Tibial nerve (tissue), 4 donors: ENCODE measurements around the gene PTCD1. TPM values are rescaled to one million over a fixed set of nuclear protein-coding genes. Genes with fewer than 3 reads are reported as not detected.
"Not testable (repeated sequence)": the region's sequence is repeated elsewhere in the genome, so short reads cannot be mapped to it uniquely, and the experiment has no call there.

ENCODE experiments used
- DNase-seq, 2 donors: peaks; one replicate each; pipeline ENCODE4 v3.0.0-alpha.2; 2019; ENCODE audit warnings: low spot score in 2 of 2
- H3K27ac ChIP-seq, 4 donors: fragments of 200-600 bp; sonication (generic) in 3 of 4; one replicate each; pipeline ENCODE4 v1.5.1; 2017 to 2019; ENCODE audit warnings: mild to moderate bottlenecking in 1 of 4
- H3K27me3 ChIP-seq, 2 donors: fragments of 200-600 bp; sonication (generic) in 1 of 2; one replicate each; pipeline versions ENCODE4 v1.5.1 to v1.6.0; 2017 to 2019
- H3K36me3 ChIP-seq, 3 donors: fragments of 200-600 bp; sonication (generic); one replicate each; pipeline ENCODE4 v1.5.1; 2018 to 2019
- H3K4me1 ChIP-seq, 4 donors: fragments of 200-600 bp; sonication (generic) in 3 of 4; one replicate each; pipeline ENCODE4 v1.5.1; 2017 to 2019
- H3K4me3 ChIP-seq, 4 donors: fragments of 200-600 bp; sonication (generic) in 3 of 4; one replicate each; pipeline ENCODE4 v1.5.1; 2017 to 2019; ENCODE audit warnings: mild to moderate bottlenecking in 1 of 4, moderate library complexity in 1 of 4
- H3K9me3 ChIP-seq, 4 donors: fragments of 200-600 bp; sonication (generic) in 3 of 4; one replicate each; pipeline ENCODE4 v1.5.1; 2017 to 2019
- EP300 ChIP-seq, 2 donors: sonication (generic); formaldehyde crosslinking; IDR thresholded peaks; one replicate each; pipeline ENCODE4 v1.6.1; 2017; ENCODE audit warnings: antibody characterized with exemption in 2 of 2, mild to moderate bottlenecking in 1 of 2
- POLR2A ChIP-seq, 2 donors: fragments of 450-650 bp; IDR thresholded peaks; one replicate each; pipeline ENCODE4 v1.6.1; 2017; ENCODE audit warnings: antibody characterized with exemption in 2 of 2, mild to moderate bottlenecking in 2 of 2, moderate library complexity in 2 of 2
- WGBS, 2 donors: methylation state at CpG; one replicate each; pipeline ENCODE4 v1.1.5; 2018; 5-methylcytosine and 5-hydroxymethylcytosine counted together
- total RNA-seq, 4 donors: library from RNA; depleted of rRNA; stranded (reverse); fragments of >200 nt; gene quantifications; one replicate each; pipeline ENCODE4 v1.1.0, GENCODE V29; 2016
- TF ChIP-seq, protein P1 (sequence below), 5 experiments: fragments of 200-600 bp in 3 of 5; fragments of 450-650 bp in 2 of 5; sonication (generic) in 3 of 5; IDR thresholded peaks; one replicate each; pipeline ENCODE4 v1.5.1; 2016 to 2019; ENCODE audit warnings: antibody characterized with exemption in 5 of 5, mild to moderate bottlenecking in 3 of 5, moderate library complexity in 2 of 5

PTCD1 gene
- total RNA-seq, 4 donors from 2014 or later: 6.9 to 10.8 (median 9.5) TPM

DNA sequence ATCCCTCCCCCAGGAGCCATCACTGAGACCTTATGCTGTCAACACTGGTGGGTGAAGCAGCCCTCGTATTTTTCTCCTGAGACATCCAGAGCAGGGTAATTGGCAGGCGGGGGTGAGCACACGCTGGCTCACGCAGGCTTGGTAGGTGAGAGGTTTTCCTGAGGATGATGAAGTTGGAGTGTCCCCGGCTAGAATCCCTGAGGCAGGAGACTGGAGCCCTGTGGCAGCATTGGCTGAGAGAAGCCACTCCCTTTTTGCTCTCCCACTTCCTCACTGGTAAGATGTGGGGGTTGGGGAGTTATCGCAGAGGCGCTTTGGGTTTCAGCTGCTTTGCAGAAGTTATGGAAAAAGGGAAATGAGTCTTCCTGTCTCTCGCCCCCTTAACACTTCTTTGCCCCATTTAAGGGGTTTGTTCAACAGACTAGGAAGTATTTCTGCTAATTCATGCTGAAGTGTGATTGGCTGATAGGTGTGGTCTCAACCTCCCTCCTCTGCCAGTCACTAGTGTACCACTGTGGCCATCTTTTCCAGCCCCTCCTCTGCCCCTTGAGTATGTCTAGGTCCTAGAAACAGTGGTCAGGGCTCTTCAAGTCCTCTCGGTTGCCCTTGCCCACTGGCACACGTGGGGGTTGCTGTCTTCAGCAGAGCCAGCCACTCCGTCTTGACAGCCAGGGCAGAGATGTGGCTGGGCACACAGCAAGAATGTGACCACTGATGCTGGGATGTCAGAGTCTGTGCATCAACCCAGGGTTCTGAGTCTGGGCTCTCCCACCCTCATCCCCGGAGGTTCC lies 58.4 kb downstream of the PTCD1 start:
- peak in 1 of 2 donors; percentile 28 for TF ChIP-seq POLR2A (IDR thresholded peaks at IDR 0.05)
- peak in 1 of 2 donors; percentile 63 for TF ChIP-seq EP300 (IDR thresholded peaks at IDR 0.05)
- TF ChIP-seq, protein P1, sequence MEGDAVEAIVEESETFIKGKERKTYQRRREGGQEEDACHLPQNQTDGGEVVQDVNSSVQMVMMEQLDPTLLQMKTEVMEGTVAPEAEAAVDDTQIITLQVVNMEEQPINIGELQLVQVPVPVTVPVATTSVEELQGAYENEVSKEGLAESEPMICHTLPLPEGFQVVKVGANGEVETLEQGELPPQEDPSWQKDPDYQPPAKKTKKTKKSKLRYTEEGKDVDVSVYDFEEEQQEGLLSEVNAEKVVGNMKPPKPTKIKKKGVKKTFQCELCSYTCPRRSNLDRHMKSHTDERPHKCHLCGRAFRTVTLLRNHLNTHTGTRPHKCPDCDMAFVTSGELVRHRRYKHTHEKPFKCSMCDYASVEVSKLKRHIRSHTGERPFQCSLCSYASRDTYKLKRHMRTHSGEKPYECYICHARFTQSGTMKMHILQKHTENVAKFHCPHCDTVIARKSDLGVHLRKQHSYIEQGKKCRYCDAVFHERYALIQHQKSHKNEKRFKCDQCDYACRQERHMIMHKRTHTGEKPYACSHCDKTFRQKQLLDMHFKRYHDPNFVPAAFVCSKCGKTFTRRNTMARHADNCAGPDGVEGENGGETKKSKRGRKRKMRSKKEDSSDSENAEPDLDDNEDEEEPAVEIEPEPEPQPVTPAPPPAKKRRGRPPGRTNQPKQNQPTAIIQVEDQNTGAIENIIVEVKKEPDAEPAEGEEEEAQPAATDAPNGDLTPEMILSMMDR (IDR thresholded peaks at IDR 0.05): no peak
- peaks cover 4 to 84% (median 37%) of the 10 kb centered on the region in 4 donors for H3K4me1 ChIP-seq
- H3K27ac ChIP-seq: peak overlapping the region; percentile 86 to 96 (median 90)
- WGBS, 2 donors: 12 to 22% methylated on average over 12 of the region's 12 CpGs
- H3K9me3 ChIP-seq: no peaks in the 10 kb centered on the region
- H3K27me3 ChIP-seq: no peaks in the 10 kb centered on the region
- peak in 1 of 2 donors; percentile 40 for DNase-seq
- peaks cover 0 to 23% (median 7%) of the 10 kb centered on the region in 3 donors for H3K36me3 ChIP-seq
- H3K4me3 ChIP-seq: peak overlapping the region; percentile 7 to 37 (median 16)

DNA sequence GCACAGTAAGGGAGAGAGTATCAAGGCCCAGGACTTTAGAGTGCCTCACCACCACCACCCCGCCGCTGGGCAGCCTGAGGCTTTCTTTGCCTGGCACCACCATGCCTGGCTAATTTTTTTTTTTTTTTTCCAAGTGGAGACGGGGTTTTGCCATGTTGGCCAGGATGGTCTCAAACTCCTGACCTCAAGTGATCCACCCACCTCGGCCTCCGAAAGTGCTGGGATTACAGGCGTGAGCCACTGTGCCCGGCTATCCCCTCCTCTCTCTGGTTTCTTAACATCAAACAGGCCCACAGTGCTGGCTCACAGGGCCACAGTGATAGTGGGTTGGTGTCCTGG lies 58.9 kb downstream of the PTCD1 start:
- H3K4me3 ChIP-seq: peak overlapping the region; percentile 7 to 37 (median 16)
- H3K27ac ChIP-seq: peak overlapping the region; percentile 86 to 96 (median 90)
- not testable (repeated sequence) for H3K27me3 ChIP-seq, H3K9me3 ChIP-seq, DNase-seq
- H3K4me1 ChIP-seq: peaks cover 4 to 81% (median 37%) of the 10 kb centered on the region in 4 donors
- H3K36me3 ChIP-seq: peaks cover 0 to 23% (median 7%) of the 10 kb centered on the region in 3 donors
- 25 to 33% methylated on average over 7 of the region's 7 CpGs for whole genome bisulfite sequencing, 2 donors

DNA sequence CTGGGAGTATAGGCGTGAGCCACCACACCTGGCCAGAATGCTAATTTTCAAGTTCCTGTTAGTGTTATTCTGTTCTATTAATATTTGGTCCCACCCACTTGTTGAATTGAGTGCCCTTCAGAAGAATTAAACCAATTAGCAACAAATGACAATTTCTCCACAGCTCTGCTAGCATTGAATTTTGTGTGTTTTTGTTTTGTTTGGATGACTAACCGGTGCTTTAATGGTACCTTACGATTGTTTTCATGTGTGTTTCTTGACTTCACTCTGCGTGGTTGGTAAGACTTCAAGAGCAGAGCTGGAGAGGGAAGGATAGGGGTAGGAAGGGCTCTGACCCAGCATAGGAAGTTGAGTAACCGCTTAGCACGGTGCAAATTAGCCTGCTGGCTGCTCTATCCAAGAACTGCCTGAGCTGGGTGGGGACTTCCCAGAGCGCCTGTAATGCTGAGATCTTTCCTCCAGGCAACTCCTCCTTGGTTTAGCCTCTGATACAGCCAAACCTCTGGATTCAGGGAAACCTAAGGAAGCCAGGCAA lies 59.5 kb downstream of the PTCD1 start:
- H3K27ac ChIP-seq: peak overlapping the region; percentile 86 to 96 (median 90)
- H3K4me3 ChIP-seq: peak overlapping the region in 3 of 4 donors; percentile 7 to 37 (median 17)
- H3K36me3 ChIP-seq: peaks cover 0 to 23% (median 7%) of the 10 kb centered on the region in 3 donors
- TF ChIP-seq POLR2A (IDR thresholded peaks at IDR 0.05) (no peak), EP300 (IDR thresholded peaks at IDR 0.05) (peak in 1 of 2 donors; percentile 82)
- TF ChIP-seq, protein P1 (IDR thresholded peaks at IDR 0.05): peak in 3 of 5 experiments; percentile 10 to 38 (median 36)
- H3K27me3 ChIP-seq: no peaks in the 10 kb centered on the region
- no peaks in the 10 kb centered on the region for H3K9me3 ChIP-seq
- H3K4me1 ChIP-seq: peaks cover 4 to 77% (median 35%) of the 10 kb centered on the region in 4 donors
- WGBS, 2 donors: 14 to 16% methylated on average over 7 of the region's 7 CpGs
- DNase-seq: peak; percentile 54 to 70

DNA sequence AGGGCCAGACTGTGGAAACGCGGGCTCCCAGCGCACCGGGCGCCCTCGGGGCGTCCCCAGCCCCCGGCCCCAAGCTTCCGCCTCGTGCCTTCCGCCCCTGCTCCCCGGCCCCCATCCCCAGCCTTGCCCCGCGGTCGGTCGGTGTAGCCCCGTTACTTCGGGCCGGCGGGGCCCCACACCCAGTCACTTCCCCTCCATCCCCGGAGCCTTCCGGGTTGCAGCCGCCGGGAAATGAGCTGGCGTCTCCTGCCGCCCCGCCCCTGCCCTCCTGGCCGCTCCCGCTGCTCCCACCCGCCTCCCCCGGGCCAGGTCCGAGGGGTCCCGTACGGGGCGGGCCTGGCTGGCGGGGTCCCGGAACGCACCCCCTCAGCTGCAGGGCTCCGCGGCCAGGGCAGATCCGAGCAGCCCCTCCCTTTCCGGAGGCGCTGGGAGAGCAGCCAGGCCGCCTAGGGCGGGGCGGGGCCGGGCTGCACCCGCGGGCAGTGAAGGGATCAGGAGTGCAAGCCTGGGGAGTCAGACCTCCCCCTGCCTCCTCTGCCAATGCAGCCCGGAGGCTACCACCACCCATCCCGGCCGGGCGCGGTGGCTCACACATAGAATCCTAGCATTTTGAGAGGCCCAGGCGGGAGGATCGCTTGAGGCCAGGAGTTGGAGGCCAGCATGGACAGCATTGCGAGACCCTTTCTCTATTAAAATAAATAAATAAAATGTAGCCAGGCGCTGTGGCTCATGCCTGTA lies 63.4 kb downstream of the PTCD1 start:
- Histone ChIP-seq H3K36me3 (peaks cover 0 to 12% (median 7%) of the 10 kb centered on the region in 3 donors), H3K27ac (peak overlapping the region; percentile 82 to 98 (median 90)), H3K27me3 (no peaks in the 10 kb centered on the region), H3K4me1 (peaks cover 0 to 73% (median 24%) of the 10 kb centered on the region in 4 donors), H3K9me3 (no peaks in the 10 kb centered on the region), H3K4me3 (peak overlapping the region; percentile 81 to 99 (median 92))
- peak; percentile 63 to 67 for DNase-seq
- TF ChIP-seq POLR2A (IDR thresholded peaks at IDR 0.05) (peak in 1 of 2 donors; percentile 45), EP300 (IDR thresholded peaks at IDR 0.05) (peak in 1 of 2 donors; percentile 80)
- TF ChIP-seq, protein P1 (IDR thresholded peaks at IDR 0.05): no peak
- 7 to 8% methylated on average over 16 of the region's 58 CpGs for WGBS, 2 donors
